ENCODE results near the gene TGFBR3. TPM values are rescaled to one million over a fixed set of nuclear protein-coding genes. Genes with fewer than 3 reads are reported as not detected.

The TGFBR3 gene
- total RNA-seq = 28.0 and 29.9 TPM in 2 replicates

DNA sequence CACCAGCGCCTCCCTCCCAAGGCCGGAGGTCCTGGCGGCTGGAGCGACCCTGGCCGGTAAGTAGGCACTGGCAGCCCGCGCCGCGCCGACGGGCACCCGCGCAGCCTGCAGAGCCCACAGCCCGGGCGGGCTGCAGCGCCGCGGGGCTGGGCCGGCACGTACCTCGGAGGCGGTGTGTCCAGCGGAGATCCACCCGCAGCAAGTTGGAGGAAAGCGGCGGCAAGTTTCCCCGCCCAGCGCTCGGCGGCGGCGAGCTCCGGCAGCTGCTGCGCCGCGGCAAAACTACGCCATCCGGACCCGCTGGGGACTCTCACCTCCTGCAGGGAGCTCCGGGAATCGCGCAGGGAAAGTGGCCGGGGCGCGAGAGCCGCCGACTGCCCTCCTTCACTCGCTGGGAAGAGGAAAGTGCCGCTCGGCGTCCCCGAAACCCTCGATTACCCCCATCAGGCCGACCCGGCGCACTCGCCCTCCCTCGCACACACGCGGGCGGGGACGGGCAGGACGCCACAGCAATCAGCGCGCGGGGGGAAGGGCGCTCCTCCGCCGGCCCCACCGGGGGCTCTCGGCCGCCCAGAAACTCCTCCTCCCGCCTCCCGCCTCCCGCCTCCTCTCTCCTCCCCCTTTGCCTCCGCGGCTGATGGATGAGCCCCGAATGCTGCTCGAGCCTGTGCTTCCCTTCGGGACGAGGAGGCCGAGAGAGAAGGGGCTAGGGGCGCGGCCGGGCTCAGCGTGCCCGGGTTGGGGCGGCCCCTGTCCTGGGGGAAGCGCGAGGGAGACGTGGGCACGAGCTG is at the start of gene TGFBR3:
Gene TGFBR3, minus strand, starts transcription at position 436 of the 791 bp plus-strand sequence. CDS start 24,620 bp downstream, outside the sequence.
- Mint-ChIP-seq H3K4me3 (ENCODE audit: low read depth) (peak within 1 kb of the TSS; percentile 98), H3K36me3 (ENCODE audit: low read depth) (peaks cover 26% of the 10 kb centered on the region), H3K27ac (peak within 1 kb of the TSS; percentile 84), H3K4me1 (ENCODE audit: low read depth) (peaks cover 45% of the 10 kb centered on the region), H3K9me3 (no peaks in the 10 kb centered on the region), H3K27me3 (ENCODE audit: low read depth) (peaks cover 11% of the 10 kb centered on the region)
- intact Hi-C loops (cut with micrococcal nuclease) = loop anchor here (1.0 to 2.0 kb wide), 2 partner anchors 8 to 81 kb away; no protein-coding TSS in a partner anchor
- DNase-seq (ENCODE audit: low spot score) = peak; percentile 61

GRCh38 chr1:91929250-91929649 is 43.3 kb upstream of the TGFBR3 start:
- DNase-seq (ENCODE audit: low spot score) = no peak

GRCh38 chr1:91928026-91928425 is 42.1 kb upstream of the TGFBR3 start:
- H3K27ac Mint-ChIP-seq = no peak overlapping the region
- H3K4me1 Mint-ChIP-seq (ENCODE audit: low read depth) = peaks cover 10% of the 10 kb centered on the region
- H3K36me3 Mint-ChIP-seq (ENCODE audit: low read depth) = no peaks in the 10 kb centered on the region
- H3K4me3 Mint-ChIP-seq (ENCODE audit: low read depth) = no peak overlapping the region
- no peaks in the 10 kb centered on the region for H3K27me3 Mint-ChIP-seq (ENCODE audit: low read depth)
- H3K9me3 Mint-ChIP-seq = no peaks in the 10 kb centered on the region
- intact Hi-C loops (cut with micrococcal nuclease) = loop anchor here (5.0 to 10.0 kb wide), 4 partner anchors 36 to 761 kb away; partner anchors contain the start of gene HFM1
- no peak for DNase-seq (ENCODE audit: low spot score)

More at GRCh38 chr1:91929250-91929649, 43.3 kb upstream of the TGFBR3 start:
- H3K27ac Mint-ChIP-seq = no peak overlapping the region
- no peaks in the 10 kb centered on the region for H3K27me3 Mint-ChIP-seq (ENCODE audit: low read depth)
- no peaks in the 10 kb centered on the region for H3K9me3 Mint-ChIP-seq
- H3K4me1 Mint-ChIP-seq (ENCODE audit: low read depth) = peaks cover 3% of the 10 kb centered on the region
- intact Hi-C loops (cut with micrococcal nuclease) = loop anchor here (5.0 to 10.0 kb wide), 4 partner anchors 37 to 762 kb away; partner anchors contain the start of gene HFM1
- no peaks in the 10 kb centered on the region for H3K36me3 Mint-ChIP-seq (ENCODE audit: low read depth)
- no peak overlapping the region for H3K4me3 Mint-ChIP-seq (ENCODE audit: low read depth)

DNA sequence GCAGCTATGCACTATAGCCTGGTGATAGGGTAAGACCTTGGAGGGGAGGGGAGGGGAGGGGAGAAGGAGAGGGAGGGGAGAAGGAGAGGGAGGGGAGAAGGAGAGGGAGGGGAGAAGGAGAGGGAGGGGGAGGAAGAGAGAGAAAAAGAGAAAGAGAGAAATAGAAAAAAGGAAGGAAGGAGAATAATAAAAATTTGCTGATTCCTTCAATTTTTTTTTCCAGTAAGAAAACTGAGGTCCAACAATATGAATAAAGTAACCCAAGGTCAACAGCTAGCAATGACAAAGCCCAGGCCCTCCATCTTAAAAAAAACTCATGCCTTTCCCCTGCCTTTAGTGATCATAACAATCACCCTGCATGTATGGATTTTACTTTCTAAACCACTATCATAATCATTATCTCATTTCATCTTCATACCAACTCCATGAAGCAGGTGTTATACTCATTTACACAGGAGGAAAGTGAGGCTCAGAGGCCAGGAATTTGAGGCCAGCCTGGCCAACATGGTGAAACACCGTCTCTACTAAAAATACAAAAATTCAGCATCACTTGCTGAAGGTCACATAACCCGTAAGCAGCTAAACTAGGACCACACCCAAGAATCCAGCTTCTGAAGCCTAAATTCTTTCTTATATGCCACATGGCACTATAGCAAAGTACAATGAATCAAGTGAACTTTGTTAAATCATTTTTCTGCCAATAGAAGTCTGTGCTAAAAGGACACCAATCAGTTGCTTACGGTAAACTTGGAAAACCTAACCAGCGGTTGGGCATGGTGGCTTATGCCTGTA is 39.9 kb upstream of the TGFBR3 start:
- Mint-ChIP-seq H3K27ac (no peak overlapping the region), H3K4me1 (ENCODE audit: low read depth) (peaks cover 10% of the 10 kb centered on the region), H3K4me3 (ENCODE audit: low read depth) (no peak overlapping the region), H3K9me3 (no peaks in the 10 kb centered on the region), H3K27me3 (ENCODE audit: low read depth) (no peaks in the 10 kb centered on the region), H3K36me3 (ENCODE audit: low read depth) (no peaks in the 10 kb centered on the region)
- intact Hi-C loops (cut with micrococcal nuclease) = loop anchor here (2.0 to 10.0 kb wide), 5 partner anchors 34 to 759 kb away; partner anchors contain the start of gene HFM1
- DNase-seq (ENCODE audit: low spot score) = no peak

DNA sequence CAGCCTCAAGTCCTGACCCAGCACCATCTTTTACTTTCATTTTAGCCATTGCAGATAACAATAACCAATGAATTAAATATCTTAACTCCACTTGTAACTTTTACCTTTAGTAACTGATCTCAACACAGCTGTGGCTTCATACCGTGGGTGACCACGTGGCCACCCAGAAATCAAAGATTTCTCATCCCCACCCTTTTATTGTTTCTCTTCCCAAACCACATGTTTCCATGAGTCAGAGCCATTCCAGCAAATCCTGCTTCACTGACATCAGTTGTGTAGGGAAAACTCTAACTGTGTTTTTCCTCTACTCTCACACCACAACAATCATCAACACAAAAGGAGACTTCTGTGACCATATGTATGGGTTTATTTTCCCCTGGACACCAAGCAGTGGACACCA is 38.2 kb upstream of the TGFBR3 start:
- no peak overlapping the region for H3K4me3 Mint-ChIP-seq (ENCODE audit: low read depth)
- H3K27ac Mint-ChIP-seq = no peak overlapping the region
- H3K27me3 Mint-ChIP-seq (ENCODE audit: low read depth) = no peaks in the 10 kb centered on the region
- H3K9me3 Mint-ChIP-seq = no peaks in the 10 kb centered on the region
- peaks cover 10% of the 10 kb centered on the region for H3K4me1 Mint-ChIP-seq (ENCODE audit: low read depth)
- intact Hi-C loops (cut with micrococcal nuclease) = loop anchor here (10.0 kb wide), 1 partner anchor 49 kb away; no protein-coding TSS in a partner anchor
- H3K36me3 Mint-ChIP-seq (ENCODE audit: low read depth) = no peaks in the 10 kb centered on the region
- no peak for DNase-seq (ENCODE audit: low spot score)

DNA sequence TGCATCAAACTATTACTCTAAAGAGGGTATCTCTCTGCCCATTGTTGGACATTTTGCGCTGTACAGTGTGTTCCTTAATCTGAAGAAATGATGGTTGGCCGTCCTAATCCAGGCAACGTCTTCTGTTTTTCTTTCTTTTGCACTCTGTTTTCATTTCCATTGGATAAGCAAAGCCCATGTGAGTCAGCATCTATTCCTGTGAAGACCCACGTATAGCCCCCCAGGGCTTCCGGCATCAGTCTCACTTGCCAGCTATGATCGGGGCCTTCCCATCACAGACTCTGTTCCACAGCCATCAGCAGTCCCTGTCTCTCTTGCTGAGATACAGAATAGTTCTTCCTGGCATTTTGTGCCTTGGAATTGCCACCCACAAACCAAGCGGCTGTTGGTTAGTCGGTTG is 34.0 kb upstream of the TGFBR3 start:
- Mint-ChIP-seq H3K4me3 (ENCODE audit: low read depth) (no peak overlapping the region), H3K9me3 (no peaks in the 10 kb centered on the region), H3K27me3 (ENCODE audit: low read depth) (no peaks in the 10 kb centered on the region), H3K4me1 (ENCODE audit: low read depth) (peaks cover 10% of the 10 kb centered on the region), H3K36me3 (ENCODE audit: low read depth) (no peaks in the 10 kb centered on the region), H3K27ac (no peak overlapping the region)
- DNase-seq (ENCODE audit: low spot score) = no peak
- intact Hi-C loops (cut with micrococcal nuclease) = loop anchor here (10.0 kb wide), 1 partner anchor 45 kb away; no protein-coding TSS in a partner anchor

GRCh38 chr1:91916811-91917460 is 31.0 kb upstream of the TGFBR3 start:
- Mint-ChIP-seq H3K4me3 (ENCODE audit: low read depth) (no peak overlapping the region), H3K36me3 (ENCODE audit: low read depth) (no peaks in the 10 kb centered on the region), H3K9me3 (no peaks in the 10 kb centered on the region), H3K4me1 (ENCODE audit: low read depth) (peaks cover 5% of the 10 kb centered on the region), H3K27me3 (ENCODE audit: low read depth) (peaks cover 5% of the 10 kb centered on the region), H3K27ac (no peak overlapping the region)
- intact Hi-C loops (cut with micrococcal nuclease) = no loop called here
- DNase-seq (ENCODE audit: low spot score) = no peak

GRCh38 chr1:91916046-91916445 is 30.1 kb upstream of the TGFBR3 start:
- Mint-ChIP-seq H3K27me3 (ENCODE audit: low read depth) (peaks cover 5% of the 10 kb centered on the region), H3K4me3 (ENCODE audit: low read depth) (no peak overlapping the region), H3K4me1 (ENCODE audit: low read depth) (peaks cover 5% of the 10 kb centered on the region), H3K27ac (no peak overlapping the region), H3K36me3 (ENCODE audit: low read depth) (no peaks in the 10 kb centered on the region), H3K9me3 (no peaks in the 10 kb centered on the region)
- intact Hi-C loops (cut with micrococcal nuclease) = no loop called here
- no peak for DNase-seq (ENCODE audit: low spot score)

DNA sequence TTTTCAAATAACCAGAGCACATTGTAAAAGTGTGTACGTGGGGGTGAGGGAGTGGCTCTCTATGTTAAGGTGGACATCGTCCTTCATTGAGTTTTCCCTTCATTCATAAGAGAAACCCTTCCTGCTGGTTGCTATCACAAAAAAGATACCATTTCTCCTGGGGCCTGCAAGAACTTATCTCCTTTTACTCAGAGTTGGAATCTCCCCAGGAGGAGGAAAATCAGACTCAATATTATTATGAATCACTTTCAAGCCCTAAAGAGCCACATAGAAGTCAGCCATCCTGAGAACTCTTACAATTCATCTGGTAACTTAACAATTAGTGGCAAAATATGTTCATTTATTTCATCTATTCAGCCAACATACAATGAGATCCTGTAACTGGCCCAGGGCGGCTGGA is 27.1 kb upstream of the TGFBR3 start:
- intact Hi-C loops (cut with micrococcal nuclease) = no loop called here
- H3K9me3 Mint-ChIP-seq = no peaks in the 10 kb centered on the region
- H3K27ac Mint-ChIP-seq = no peak overlapping the region
- peaks cover 5% of the 10 kb centered on the region for H3K27me3 Mint-ChIP-seq (ENCODE audit: low read depth)
- DNase-seq (ENCODE audit: low spot score) = no peak
- no peaks in the 10 kb centered on the region for H3K36me3 Mint-ChIP-seq (ENCODE audit: low read depth)
- H3K4me3 Mint-ChIP-seq (ENCODE audit: low read depth) = no peak overlapping the region
- peaks cover 5% of the 10 kb centered on the region for H3K4me1 Mint-ChIP-seq (ENCODE audit: low read depth)

DNA sequence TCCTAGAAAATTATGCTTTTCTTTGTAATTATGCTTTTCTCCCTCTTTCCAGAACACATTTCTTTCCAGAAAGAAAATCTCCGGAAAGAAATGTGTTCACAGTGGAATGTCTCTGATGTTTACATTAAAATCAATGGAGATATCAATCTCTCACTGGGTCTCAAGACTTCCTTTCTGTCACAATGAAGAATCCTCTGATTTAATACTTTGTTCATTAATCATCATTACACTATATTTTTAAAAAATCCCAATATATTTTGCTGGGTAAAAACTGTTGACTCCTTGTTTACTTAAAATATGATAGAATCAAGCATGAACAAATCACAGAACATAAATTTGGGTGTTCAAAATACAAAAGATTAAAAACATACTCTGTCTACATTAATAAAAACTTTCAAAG is 26.3 kb upstream of the TGFBR3 start:
- peaks cover 5% of the 10 kb centered on the region for H3K4me1 Mint-ChIP-seq (ENCODE audit: low read depth)
- no peaks in the 10 kb centered on the region for H3K9me3 Mint-ChIP-seq
- intact Hi-C loops (cut with micrococcal nuclease) = no loop called here
- H3K27me3 Mint-ChIP-seq (ENCODE audit: low read depth) = peaks cover 5% of the 10 kb centered on the region
- no peak overlapping the region for H3K4me3 Mint-ChIP-seq (ENCODE audit: low read depth)
- H3K36me3 Mint-ChIP-seq (ENCODE audit: low read depth) = no peaks in the 10 kb centered on the region
- no peak for DNase-seq (ENCODE audit: low spot score)
- no peak overlapping the region for H3K27ac Mint-ChIP-seq

DNA sequence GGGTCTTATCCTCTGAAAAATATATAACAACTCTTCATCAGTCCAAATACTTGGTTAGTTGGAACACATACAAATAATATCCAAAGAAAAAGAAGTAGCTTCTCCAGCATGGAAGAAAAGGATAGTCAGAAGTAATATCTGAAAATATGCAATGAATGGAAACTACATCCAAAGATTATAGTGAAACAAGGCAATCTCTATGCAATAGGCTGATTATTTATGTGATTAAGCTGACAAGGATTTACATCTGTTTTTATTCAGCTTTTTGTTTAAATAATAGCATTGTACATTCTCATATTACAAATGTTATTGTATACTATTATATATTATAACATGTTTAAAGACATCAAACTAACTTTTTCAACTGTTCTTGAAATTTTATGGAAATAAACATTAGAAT is 15.3 kb upstream of the TGFBR3 start:
- no peak overlapping the region for H3K4me3 Mint-ChIP-seq (ENCODE audit: low read depth)
- H3K4me1 Mint-ChIP-seq (ENCODE audit: low read depth) = peaks cover 2% of the 10 kb centered on the region
- intact Hi-C loops (cut with micrococcal nuclease) = no loop called here
- H3K36me3 Mint-ChIP-seq (ENCODE audit: low read depth) = no peaks in the 10 kb centered on the region
- no peaks in the 10 kb centered on the region for H3K9me3 Mint-ChIP-seq
- no peak for DNase-seq (ENCODE audit: low spot score)
- peaks cover 6% of the 10 kb centered on the region for H3K27me3 Mint-ChIP-seq (ENCODE audit: low read depth)
- no peak overlapping the region for H3K27ac Mint-ChIP-seq

DNA sequence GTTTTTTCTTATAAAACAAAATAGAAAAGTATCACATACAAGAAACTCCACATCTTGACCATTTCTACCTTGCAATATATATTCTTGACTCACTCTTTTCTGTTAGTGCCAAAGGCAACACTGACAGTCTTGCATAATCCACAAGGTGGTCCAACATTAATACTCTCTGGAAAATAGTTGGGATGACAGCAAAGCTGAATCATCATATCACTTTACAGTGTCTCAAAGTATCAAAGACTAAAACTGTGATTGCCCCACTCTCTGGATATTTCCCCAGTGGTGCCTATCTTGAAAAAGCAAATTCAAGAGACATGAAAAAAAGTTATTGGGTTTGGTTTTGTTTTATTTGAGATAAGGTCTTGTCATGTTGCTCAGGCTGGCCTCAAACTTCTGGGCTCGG is 14.6 kb upstream of the TGFBR3 start:
- Mint-ChIP-seq H3K9me3 (no peaks in the 10 kb centered on the region), H3K27me3 (ENCODE audit: low read depth) (peaks cover 6% of the 10 kb centered on the region), H3K4me1 (ENCODE audit: low read depth) (peaks cover 8% of the 10 kb centered on the region), H3K36me3 (ENCODE audit: low read depth) (no peaks in the 10 kb centered on the region), H3K4me3 (ENCODE audit: low read depth) (no peak overlapping the region), H3K27ac (no peak overlapping the region)
- intact Hi-C loops (cut with micrococcal nuclease) = no loop called here
- DNase-seq (ENCODE audit: low spot score) = no peak

Measured in activated T-helper 2 cell treated with anti-CD3 and anti-CD28 coated beads, Interferon-gamma antibody, Interleukin-2, Interleukin-4, amounts not matched to agents 10 μg/mL and 5 μg/mL and 100 μg/mL, durations not matched to agents 14 hours and 24 hours and 36 hours (primary cell).